ENCODE measurements around the gene IL10RB. TPM values are rescaled to one million over a fixed set of nuclear protein-coding genes. Genes with fewer than 3 reads are reported as not detected.

IL10RB gene
- total and polyA plus RNA-seq, 9 donors = 18.1 to 31.7 (median 24.8) TPM

DNA sequence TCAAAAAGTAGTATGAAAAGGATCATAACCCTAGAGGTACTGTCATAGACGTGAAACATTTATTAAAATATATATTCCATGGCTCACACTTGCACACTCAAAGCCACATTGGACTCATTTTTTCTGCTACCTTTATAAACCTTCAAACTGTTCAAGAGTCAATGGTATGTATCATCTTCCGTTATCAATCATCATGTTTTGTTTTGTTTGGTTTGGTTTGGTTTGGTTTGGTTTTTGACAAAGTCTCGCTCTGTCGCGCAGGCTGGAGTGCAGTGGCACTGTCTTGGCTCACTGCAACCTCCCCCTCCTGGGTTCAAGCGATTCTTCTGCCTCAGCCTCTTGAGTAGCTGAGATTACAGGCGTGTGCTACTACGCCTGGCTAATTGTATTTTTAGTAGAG, 34.6 kb upstream of the IL10RB start:
- no peak overlapping the region for H3K4me3 ChIP-seq
- DNase-seq = no peak
- H3K9me3 ChIP-seq = no peaks in the 10 kb centered on the region
- TF ChIP-seq POLR2A (IDR thresholded peaks at IDR 0.05) (no peak), CTCF (IDR thresholded peaks at IDR 0.05) (no peak), EP300 (IDR thresholded peaks at IDR 0.05) (no peak)
- H3K27ac ChIP-seq = no peak overlapping the region
- intact Hi-C loops (cut with DNase I) = no loop called here
- no peaks in the 10 kb centered on the region for H3K27me3 ChIP-seq
- peaks cover 3% of the 10 kb centered on the region for H3K4me1 ChIP-seq (ENCODE audit: insufficient read depth)
- H3K36me3 ChIP-seq = no peaks in the 10 kb centered on the region
- 81 to 90% (median 88%) methylated on average over 8 of the region's 8 CpGs for WGBS, 3 donors

DNA sequence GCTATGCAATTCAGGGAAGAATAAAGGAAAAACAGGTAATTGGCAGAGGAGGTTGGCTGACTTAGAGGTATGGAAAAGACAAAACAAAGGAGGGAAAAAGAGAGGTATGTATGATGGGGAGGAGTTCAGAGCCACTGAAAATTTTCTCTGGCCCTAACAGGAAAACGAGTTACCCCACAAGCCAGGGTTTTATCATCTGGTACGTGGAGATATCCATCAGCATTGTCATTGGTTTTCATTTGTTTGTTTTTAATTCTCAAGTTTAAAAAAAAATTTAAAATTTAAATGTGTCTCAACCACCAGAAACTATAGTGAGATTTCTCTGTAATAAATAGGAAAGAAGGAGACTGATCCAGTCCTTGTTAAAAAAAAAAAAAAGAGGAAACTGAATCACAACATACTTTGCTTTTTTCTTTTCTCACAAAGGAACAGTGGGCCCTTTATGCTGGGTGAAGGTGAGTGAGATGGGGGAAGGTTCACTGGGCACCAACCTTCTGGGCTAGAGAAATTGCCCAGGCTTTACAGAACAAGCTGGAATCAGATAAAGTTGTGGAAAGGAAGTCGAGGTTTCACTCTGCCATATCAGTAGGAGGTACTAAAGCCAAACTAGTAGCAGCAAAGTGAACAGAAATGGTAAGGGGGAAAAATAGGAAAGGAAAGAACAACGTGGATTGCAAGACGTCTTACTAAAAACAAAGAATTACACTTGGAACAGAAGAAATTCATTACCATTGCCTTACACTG, 33.7 kb upstream of the IL10RB start:
- TF ChIP-seq CTCF (IDR thresholded peaks at IDR 0.05) = no peak
- no peak for TF ChIP-seq POLR2A (IDR thresholded peaks at IDR 0.05)
- no peak for TF ChIP-seq EP300 (IDR thresholded peaks at IDR 0.05)
- H3K4me1 ChIP-seq (ENCODE audit: insufficient read depth) = peaks cover 3% of the 10 kb centered on the region
- no peak overlapping the region for H3K4me3 ChIP-seq
- 72 to 80% (median 75%) methylated on average over 5 of the region's 5 CpGs for WGBS, 3 donors
- no peaks in the 10 kb centered on the region for H3K9me3 ChIP-seq
- no peaks in the 10 kb centered on the region for H3K27me3 ChIP-seq
- no peak overlapping the region for H3K27ac ChIP-seq
- no peak for DNase-seq
- no peaks in the 10 kb centered on the region for H3K36me3 ChIP-seq
- intact Hi-C loops (cut with DNase I) = no loop called here

- Histone ChIP-seq H3K4me3 (no peak overlapping the region), H3K9me3 (no peaks in the 10 kb centered on the region), H3K36me3 (no peaks in the 10 kb centered on the region), H3K27ac (no peak overlapping the region), H3K4me1 (ENCODE audit: insufficient read depth) (peaks cover 2% of the 10 kb centered on the region), H3K27me3 (no peaks in the 10 kb centered on the region)
- no peak for TF ChIP-seq POLR2A (IDR thresholded peaks at IDR 0.05)
- TF ChIP-seq CTCF (IDR thresholded peaks at IDR 0.05) = no peak
- TF ChIP-seq EP300 (IDR thresholded peaks at IDR 0.05) = no peak
- 80 to 93% (median 82%) methylated on average over 3 of the region's 3 CpGs for WGBS, 3 donors
- DNase-seq = no peak
- intact Hi-C loops (cut with DNase I) = no loop called here
These were observed 31.3 kb upstream of the IL10RB start for GRCh38 chr21:33234635-33235520.

GRCh38 chr21:33236013-33236686, 30.0 kb upstream of the IL10RB start:
- H3K9me3 ChIP-seq = no peaks in the 10 kb centered on the region
- no peak overlapping the region for H3K27ac ChIP-seq
- H3K4me1 ChIP-seq (ENCODE audit: insufficient read depth) = peaks cover 2% of the 10 kb centered on the region
- H3K36me3 ChIP-seq = no peaks in the 10 kb centered on the region
- H3K4me3 ChIP-seq = no peak overlapping the region
- TF ChIP-seq POLR2A (IDR thresholded peaks at IDR 0.05) (no peak), EP300 (IDR thresholded peaks at IDR 0.05) (no peak), CTCF (IDR thresholded peaks at IDR 0.05) (no peak)
- H3K27me3 ChIP-seq = no peaks in the 10 kb centered on the region
- WGBS, 3 donors = 95 to 98% (median 98%) methylated on average over 6 of the region's 6 CpGs
- intact Hi-C loops (cut with DNase I) = no loop called here
- DNase-seq = no peak

All from ovary (tissue), 9 donors.